Endodermal cell (in vitro differentiated cells): ENCODE measurements around the gene ALDH8A1. TPM values are rescaled to one million over a fixed set of nuclear protein-coding genes. Genes with fewer than 3 reads are reported as not detected.
A peak's percentile ranks its signal among the peaks of the same experiment; 100 is the strongest.

Source experiments
- DNase-seq: peaks from one replicate; pipeline ENCODE4 v3.0.0-alpha.2; 2017
- H3K27ac ChIP-seq: 2 replicates; pipeline ENCODE4 v1.5.1; 2013; ENCODE audit warnings: mild to moderate bottlenecking, low read depth, low read length, moderate library complexity
- H3K27me3 ChIP-seq: 2 replicates; pipeline ENCODE4 v1.6.1; 2013; ENCODE audit warnings: mild to moderate bottlenecking, low read length, moderate library complexity; ENCODE audit not compliant: insufficient read depth, control insufficient read depth, poor library complexity, severe bottlenecking
- H3K36me3 ChIP-seq: 2 replicates; pipeline ENCODE4 v1.7.0; 2013; ENCODE audit warnings: mild to moderate bottlenecking, low read length, moderate library complexity; ENCODE audit not compliant: control insufficient read depth, insufficient read depth
- H3K4me1 ChIP-seq: one replicate; pipeline ENCODE4 v1.7.0; 2013; ENCODE audit warnings: low read length; ENCODE audit not compliant: control insufficient read depth, insufficient read depth
- H3K4me3 ChIP-seq: 2 replicates; pipeline ENCODE4 v1.5.1; 2013; ENCODE audit warnings: mild to moderate bottlenecking, low read length, moderate library complexity
- H3K9ac ChIP-seq: 2 replicates; pipeline ENCODE4 v1.6.1; 2013; ENCODE audit warnings: mild to moderate bottlenecking, low read length, moderate library complexity; ENCODE audit not compliant: poor library complexity, severe bottlenecking; ENCODE audit errors: extremely low read depth
- H3K9me3 ChIP-seq: 2 replicates; pipeline ENCODE4 v1.6.1; 2013; ENCODE audit warnings: mild to moderate bottlenecking, low read length, moderate library complexity; ENCODE audit not compliant: control insufficient read depth
- H3K27ac Mint-ChIP-seq: 2 replicates; pipeline ENCODE4 v1.8.0; 2020; ENCODE audit warnings: mixed read lengths
- H3K27me3 Mint-ChIP-seq: 2 replicates; pipeline ENCODE4 v1.8.0; 2021; ENCODE audit warnings: mild to moderate bottlenecking, mixed read lengths; ENCODE audit not compliant: insufficient read depth
- H3K36me3 Mint-ChIP-seq: 2 replicates; pipeline ENCODE4 v1.8.0; 2020; ENCODE audit warnings: low read depth, mixed read lengths
- H3K4me1 Mint-ChIP-seq: 2 replicates; pipeline ENCODE4 v1.8.0; 2020; ENCODE audit warnings: mixed read lengths
- H3K4me3 Mint-ChIP-seq: 2 replicates; pipeline ENCODE4 v1.8.0; 2020; ENCODE audit warnings: mild to moderate bottlenecking, moderate library complexity, mixed read lengths
- H3K9me3 Mint-ChIP-seq: 2 replicates; pipeline ENCODE4 v1.8.0; 2020; ENCODE audit warnings: mild to moderate bottlenecking, mixed read lengths
- CTCF ChIP-seq: fragments of 200-600 bp; sonication (generic); conservative IDR thresholded peaks from 2 replicates; pipeline ENCODE4 v1.5.0; 2021; ENCODE audit warnings: antibody characterized with exemption, mild to moderate bottlenecking
- WGBS, 2 experiments: methylation state at CpG; one replicate each; pipeline versions ENCODE4 v1.1.5 to v1.1.7; 2013; ENCODE audit warnings: missing lambda C conversion rate in 2 of 2, mixed read lengths in 1 of 2; ENCODE audit not compliant: insufficient coverage in 1 of 2, insufficient read length in 1 of 2; 5-methylcytosine and 5-hydroxymethylcytosine counted together
- total RNA-seq, 2 donors: library from RNA; stranded (reverse); fragmentation: NEBNext Ultra II Directional in 1 of 2; extraction: Animal tissue kit (Norgen Biotek cat#: 25700) in 1 of 2; gene quantifications; 2 replicates in 1 of 2; 3 replicates in 1 of 2; pipeline ENCODE4 v1.2.1, GENCODE V29; 2021

The ALDH8A1 gene
- total RNA-seq, 2 donors from 2014 or later = not detected

DNA sequence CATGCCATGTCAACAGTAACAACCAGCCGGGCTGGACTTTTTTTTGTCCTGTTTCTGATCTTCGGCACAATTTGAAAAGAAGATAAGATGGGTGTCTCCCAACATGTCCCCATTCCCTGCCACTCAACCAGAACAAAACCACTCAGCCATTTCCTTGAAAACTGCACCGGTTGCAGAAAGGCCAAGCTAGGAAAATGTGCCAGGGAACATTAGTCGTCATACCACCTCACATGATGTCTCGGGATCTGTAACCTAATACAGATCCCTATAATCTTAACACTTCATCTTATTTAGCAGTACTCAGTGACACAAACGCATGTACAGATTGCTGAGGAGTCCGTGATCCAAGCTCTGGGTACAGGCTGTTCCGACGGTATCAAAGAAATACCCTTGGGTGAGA is 46.5 kb downstream of the ALDH8A1 start:
- no peak overlapping the region for H3K27ac ChIP-seq
- Mint-ChIP-seq H3K9me3 (no peaks in the 10 kb centered on the region), H3K27ac (no peak overlapping the region), H3K4me3 (no peak overlapping the region), H3K27me3 (no peaks in the 10 kb centered on the region), H3K36me3 (no peaks in the 10 kb centered on the region), H3K4me1 (peaks cover 9% of the 10 kb centered on the region)
- no peaks in the 10 kb centered on the region for H3K4me1 ChIP-seq
- no peak for TF ChIP-seq CTCF
- no peak overlapping the region for H3K9ac ChIP-seq
- no peaks in the 10 kb centered on the region for H3K27me3 ChIP-seq
- H3K36me3 ChIP-seq = no peaks in the 10 kb centered on the region
- DNase-seq = no peak
- 84 to 98% methylated on average over 6 to 9 of the region's 9 CpGs for WGBS, 2 experiments
- no peak overlapping the region for H3K4me3 ChIP-seq
- no peaks in the 10 kb centered on the region for H3K9me3 ChIP-seq

DNA sequence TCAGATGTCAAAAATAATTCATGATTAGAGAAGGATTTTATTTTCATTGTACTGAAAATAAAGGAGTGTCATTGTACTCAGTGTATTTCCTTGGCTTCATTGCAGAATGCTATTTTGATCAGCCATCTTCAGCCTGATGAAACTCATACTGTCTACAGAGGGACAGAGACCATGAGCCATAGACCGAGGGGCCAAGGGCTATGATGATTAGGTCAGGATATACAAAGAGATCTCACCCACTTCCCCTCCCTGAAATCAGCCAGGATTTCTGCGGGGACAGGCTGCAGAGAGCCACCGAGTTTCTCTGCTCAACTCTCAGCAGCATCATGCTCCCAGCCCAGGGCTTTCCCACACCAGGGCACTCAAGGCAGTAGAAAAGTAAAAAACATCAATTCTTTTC is 47.0 kb downstream of the ALDH8A1 start:
- H3K27me3 ChIP-seq = no peaks in the 10 kb centered on the region
- H3K9me3 ChIP-seq = no peaks in the 10 kb centered on the region
- H3K27ac Mint-ChIP-seq = no peak overlapping the region
- no peak overlapping the region for H3K4me3 Mint-ChIP-seq
- H3K4me3 ChIP-seq = no peak overlapping the region
- H3K27ac ChIP-seq = no peak overlapping the region
- H3K4me1 ChIP-seq = no peaks in the 10 kb centered on the region
- H3K36me3 ChIP-seq = no peaks in the 10 kb centered on the region
- no peak for TF ChIP-seq CTCF
- 60% methylated on average over 3 of the region's 3 CpGs; no CpG with 5 or more reads in 1 of the 2 experiments for WGBS, 2 experiments
- no peaks in the 10 kb centered on the region for H3K36me3 Mint-ChIP-seq
- no peak overlapping the region for H3K9ac ChIP-seq
- H3K4me1 Mint-ChIP-seq = peaks cover 9% of the 10 kb centered on the region
- no peaks in the 10 kb centered on the region for H3K9me3 Mint-ChIP-seq
- H3K27me3 Mint-ChIP-seq = no peaks in the 10 kb centered on the region
- no peak for DNase-seq

- TF ChIP-seq CTCF = no peak
- Histone ChIP-seq H3K9ac (no peak overlapping the region), H3K9me3 (no peaks in the 10 kb centered on the region), H3K27me3 (no peaks in the 10 kb centered on the region), H3K36me3 (no peaks in the 10 kb centered on the region), H3K4me1 (no peaks in the 10 kb centered on the region), H3K4me3 (no peak overlapping the region), H3K27ac (no peak overlapping the region)
- Mint-ChIP-seq H3K27me3 (no peaks in the 10 kb centered on the region), H3K4me3 (no peak overlapping the region), H3K9me3 (no peaks in the 10 kb centered on the region), H3K36me3 (no peaks in the 10 kb centered on the region), H3K27ac (peak overlapping the region; percentile 16), H3K4me1 (peaks cover 9% of the 10 kb centered on the region)
- DNase-seq = no peak
- 82 to 83% methylated on average over 8 to 9 of the region's 9 CpGs for WGBS, 2 experiments
Observed at GRCh38 chr6:134902074-134902861, 47.6 kb downstream of the ALDH8A1 start.
